HUES48 (cell line): Measurements from ENCODE around the gene A4GALT.
A peak's percentile ranks its signal among the peaks of the same experiment; 100 is the strongest.
"Not testable (repeated sequence)": the region's sequence is repeated elsewhere in the genome, so short reads cannot be mapped to it uniquely, and the experiment has no call there.

Experiments
- H3K27ac ChIP-seq: one replicate; pipeline ENCODE4 v1.7.0; 2013; ENCODE audit warnings: low read depth, low read length, inconsistent platforms
- H3K27me3 ChIP-seq: 2 replicates; pipeline ENCODE4 v1.6.1; 2013; ENCODE audit warnings: mild to moderate bottlenecking, low read length; ENCODE audit not compliant: control insufficient read depth, insufficient read depth
- H3K36me3 ChIP-seq: 2 replicates; pipeline ENCODE4 v1.6.1; 2013; ENCODE audit warnings: low read length; ENCODE audit not compliant: control insufficient read depth, insufficient read depth
- H3K4me1 ChIP-seq: 2 replicates; pipeline ENCODE4 v1.6.1; 2013; ENCODE audit warnings: mild to moderate bottlenecking, low read length; ENCODE audit not compliant: control insufficient read depth, insufficient read depth
- H3K4me3 ChIP-seq: 2 replicates; pipeline ENCODE4 v1.5.1; 2013; ENCODE audit warnings: mild to moderate bottlenecking, low read depth, low read length
- H3K9ac ChIP-seq: 2 replicates; pipeline ENCODE4 v1.6.1; 2013; ENCODE audit warnings: mild to moderate bottlenecking, low read depth, low read length, moderate library complexity
- H3K9me3 ChIP-seq: 2 replicates; pipeline ENCODE4 v1.6.1; 2013; ENCODE audit warnings: low read length; ENCODE audit not compliant: control insufficient read depth, insufficient read depth

A4GALT gene

GRCh38 chr22:42740320-42740719, 19.6 kb upstream of the A4GALT start:
- H3K9me3 ChIP-seq, H3K4me1 ChIP-seq, H3K27me3 ChIP-seq, H3K9ac ChIP-seq, H3K4me3 ChIP-seq, H3K27ac ChIP-seq, H3K36me3 ChIP-seq: not testable (repeated sequence)

GRCh38 chr22:42734406-42734805, 13.7 kb upstream of the A4GALT start:
- Histone ChIP-seq H3K9me3 (no peaks in the 10 kb centered on the region), H3K27me3 (no peaks in the 10 kb centered on the region), H3K4me3 (no peak overlapping the region), H3K27ac (no peak overlapping the region), H3K4me1 (no peaks in the 10 kb centered on the region), H3K9ac (no peak overlapping the region), H3K36me3 (no peaks in the 10 kb centered on the region)

- not testable (repeated sequence) for H3K27me3 ChIP-seq, H3K4me3 ChIP-seq, H3K4me1 ChIP-seq, H3K27ac ChIP-seq, H3K36me3 ChIP-seq, H3K9ac ChIP-seq, H3K9me3 ChIP-seq
These were observed 12.7 kb upstream of the A4GALT start for GRCh38 chr22:42733394-42733793.

GRCh38 chr22:42732081-42732480, 11.4 kb upstream of the A4GALT start:
- no peaks in the 10 kb centered on the region for H3K27me3 ChIP-seq
- no peaks in the 10 kb centered on the region for H3K9me3 ChIP-seq
- no peaks in the 10 kb centered on the region for H3K4me1 ChIP-seq
- H3K9ac ChIP-seq = no peak overlapping the region
- H3K4me3 ChIP-seq = no peak overlapping the region
- H3K27ac ChIP-seq = no peak overlapping the region
- H3K36me3 ChIP-seq = no peaks in the 10 kb centered on the region

GRCh38 chr22:42726811-42727210, 6.1 kb upstream of the A4GALT start:
- Histone ChIP-seq H3K4me1 (no peaks in the 10 kb centered on the region), H3K36me3 (no peaks in the 10 kb centered on the region), H3K4me3 (no peak overlapping the region), H3K27me3 (peaks cover 2% of the 10 kb centered on the region), H3K9me3 (no peaks in the 10 kb centered on the region), H3K27ac (no peak overlapping the region), H3K9ac (no peak overlapping the region)

- Histone ChIP-seq H3K9me3 (no peaks in the 10 kb centered on the region), H3K4me1 (0 out of 2 replicates have a peak, but pooled peaks cover 3% of the 10 kb centered on the region), H3K9ac (no peak overlapping the region), H3K27ac (no peak overlapping the region), H3K36me3 (no peaks in the 10 kb centered on the region), H3K4me3 (no peak overlapping the region), H3K27me3 (peaks cover 12% of the 10 kb centered on the region)
These were observed 5.1 kb upstream of the A4GALT start for GRCh38 chr22:42725606-42726355.

- H3K4me3 ChIP-seq = no peak overlapping the region
- no peaks in the 10 kb centered on the region for H3K9me3 ChIP-seq
- no peaks in the 10 kb centered on the region for H3K36me3 ChIP-seq
- 0 out of 2 replicates have a peak, but pooled peaks cover 3% of the 10 kb centered on the region for H3K4me1 ChIP-seq
- no peak overlapping the region for H3K27ac ChIP-seq
- H3K9ac ChIP-seq = no peak overlapping the region
- H3K27me3 ChIP-seq = peaks cover 27% of the 10 kb centered on the region
These were observed 3.4 kb upstream of the A4GALT start for GRCh38 chr22:42724062-42724461.

- H3K27me3 ChIP-seq = peaks cover 34% of the 10 kb centered on the region
- no peak overlapping the region for H3K27ac ChIP-seq
- no peak overlapping the region for H3K9ac ChIP-seq
- H3K4me1 ChIP-seq = peaks cover 15% of the 10 kb centered on the region; the same call in 1 of the 2 replicates
- no peaks in the 10 kb centered on the region for H3K9me3 ChIP-seq
- no peaks in the 10 kb centered on the region for H3K36me3 ChIP-seq
- H3K4me3 ChIP-seq = peak overlapping the region; percentile 76
These were observed 370 bp upstream of the A4GALT start for GRCh38 chr22:42721045-42721434.

- H3K9ac ChIP-seq = 0 out of 2 replicates have a peak overlapping the region, but pooled peaks have one; percentile 16
- no peak overlapping the region for H3K27ac ChIP-seq
- H3K27me3 ChIP-seq = peaks cover 34% of the 10 kb centered on the region
- H3K4me3 ChIP-seq = peak overlapping the region; percentile 76
- peaks cover 15% of the 10 kb centered on the region; the same call in 1 of the 2 replicates for H3K4me1 ChIP-seq
- H3K9me3 ChIP-seq = no peaks in the 10 kb centered on the region
- no peaks in the 10 kb centered on the region for H3K36me3 ChIP-seq
These were observed 911 bp downstream of the A4GALT start for GRCh38 chr22:42719656-42720262.

- Histone ChIP-seq H3K27me3 (peaks cover 34% of the 10 kb centered on the region), H3K9me3 (no peaks in the 10 kb centered on the region), H3K4me1 (peaks cover 15% of the 10 kb centered on the region; the same call in 1 of the 2 replicates), H3K9ac (no peak overlapping the region), H3K4me3 (peak overlapping the region; percentile 76; the same call in 1 of the 2 replicates), H3K36me3 (no peaks in the 10 kb centered on the region), H3K27ac (no peak overlapping the region)
These were observed 1.5 kb downstream of the A4GALT start for GRCh38 chr22:42719133-42719532.

GRCh38 chr22:42717197-42717928, 3.3 kb downstream of the A4GALT start:
- Histone ChIP-seq H3K4me3 (no peak overlapping the region), H3K27ac (no peak overlapping the region), H3K27me3 (peaks cover 34% of the 10 kb centered on the region), H3K36me3 (no peaks in the 10 kb centered on the region), H3K9me3 (no peaks in the 10 kb centered on the region), H3K4me1 (peaks cover 15% of the 10 kb centered on the region; the same call in 1 of the 2 replicates), H3K9ac (no peak overlapping the region)
